H9 (cell line): ENCODE results near the gene CTIF. TPM values are rescaled to one million over a fixed set of nuclear protein-coding genes. Genes with fewer than 3 reads are reported as not detected.

Experiments used
- DNase-seq: peaks from one replicate; pipeline ENCODE4 v3.0.0-alpha.2; 2017
- H2AFZ ChIP-seq: one replicate; pipeline ENCODE4 v1.6.1; 2013; ENCODE audit warnings: mild to moderate bottlenecking, low read length, control low read depth, moderate library complexity
- H2AK5ac ChIP-seq: 2 replicates; pipeline ENCODE4 v1.6.1; 2013; ENCODE audit warnings: low read length, control low read depth, mixed read lengths; ENCODE audit not compliant: insufficient read length
- H2BK120ac ChIP-seq: one replicate; pipeline ENCODE4 v1.6.1; 2013; ENCODE audit warnings: low read depth, mild to moderate bottlenecking, low read length, control low read depth, inconsistent platforms; ENCODE audit not compliant: poor library complexity, severe bottlenecking
- H2BK12ac ChIP-seq: 2 replicates; pipeline ENCODE4 v1.6.1; 2013; ENCODE audit warnings: low read length, control low read depth, mixed read lengths, low read depth; ENCODE audit not compliant: insufficient read length
- H2BK15ac ChIP-seq: 2 replicates; pipeline ENCODE4 v1.6.1; 2013; ENCODE audit warnings: low read depth, low read length, control low read depth
- H2BK20ac ChIP-seq: one replicate; pipeline ENCODE4 v1.6.1; 2013; ENCODE audit warnings: low read depth, mild to moderate bottlenecking, low read length, control low read depth, inconsistent platforms; ENCODE audit not compliant: poor library complexity, severe bottlenecking
- H2BK5ac ChIP-seq: 2 replicates; pipeline ENCODE4 v1.6.1; 2013; ENCODE audit warnings: low read length, control low read depth, mixed read lengths; ENCODE audit not compliant: insufficient read length
- H3K14ac ChIP-seq: 2 replicates; pipeline ENCODE4 v1.6.1; 2013; ENCODE audit warnings: low read length, control low read depth; ENCODE audit not compliant: insufficient read depth
- H3K18ac ChIP-seq: 2 replicates; pipeline ENCODE4 v1.6.1; 2013; ENCODE audit warnings: low read depth, mild to moderate bottlenecking, mixed read lengths, low read length, control low read depth; ENCODE audit not compliant: insufficient read length
- H3K23ac ChIP-seq: 2 replicates; pipeline ENCODE4 v1.6.1; 2013; ENCODE audit warnings: low read length, control low read depth, mixed read lengths, low read depth; ENCODE audit not compliant: insufficient read length
- H3K23me2 ChIP-seq: 2 replicates; pipeline ENCODE4 v1.6.1; 2013; ENCODE audit warnings: low read depth, mild to moderate bottlenecking, mixed read lengths, low read length, control low read depth; ENCODE audit not compliant: insufficient read length, poor library complexity, severe bottlenecking
- H3K27ac ChIP-seq: 2 replicates; pipeline ENCODE4 v1.5.1; 2013; ENCODE audit warnings: low read length, control low read depth, mixed read lengths, low read depth; ENCODE audit not compliant: insufficient read length
- H3K27me3 ChIP-seq: 2 replicates; pipeline ENCODE4 v1.6.1; 2013; ENCODE audit warnings: low read length, control low read depth, inconsistent platforms; ENCODE audit not compliant: insufficient read depth
- H3K4ac ChIP-seq: 2 replicates; pipeline ENCODE4 v1.6.1; 2013; ENCODE audit warnings: low read depth, mild to moderate bottlenecking, control low read depth, inconsistent platforms, low read length, moderate library complexity
- H3K4me1 ChIP-seq: 2 replicates; pipeline ENCODE4 v1.6.1; 2013; ENCODE audit warnings: low read length, control low read depth, inconsistent platforms; ENCODE audit not compliant: insufficient read depth
- H3K4me2 ChIP-seq: 2 replicates; pipeline ENCODE4 v1.6.1; 2013; ENCODE audit warnings: low read length, control low read depth, mixed read lengths; ENCODE audit not compliant: insufficient read length, insufficient read depth
- H3K56ac ChIP-seq: 2 replicates; pipeline ENCODE4 v1.6.1; 2013; ENCODE audit warnings: low read depth, mild to moderate bottlenecking, mixed read lengths, low read length, control low read depth; ENCODE audit not compliant: insufficient read length
- H3K79me1 ChIP-seq: 2 replicates; pipeline ENCODE4 v1.6.1; 2013; ENCODE audit warnings: low read depth, mild to moderate bottlenecking, moderate library complexity, low read length, control low read depth, inconsistent platforms; ENCODE audit not compliant: insufficient read depth, poor library complexity, severe bottlenecking
- H3K79me2 ChIP-seq: 2 replicates; pipeline ENCODE4 v1.6.1; 2013; ENCODE audit warnings: low read length, control low read depth, inconsistent platforms; ENCODE audit not compliant: insufficient read depth
- H3K9ac ChIP-seq: 2 replicates; pipeline ENCODE4 v1.6.1; 2013; ENCODE audit warnings: low read length, control low read depth, mixed read lengths; ENCODE audit not compliant: insufficient read length; ENCODE audit errors: extremely low read depth
- H3K9me3 ChIP-seq: one replicate; pipeline ENCODE4 v1.6.1; 2013; ENCODE audit warnings: low read depth, low read length, inconsistent platforms; ENCODE audit not compliant: control insufficient read depth
- H3T11ph ChIP-seq: one replicate; pipeline ENCODE4 v1.6.1; 2013; ENCODE audit warnings: mild to moderate bottlenecking, low read length, control low read depth, inconsistent platforms
- H4K20me1 ChIP-seq: one replicate; pipeline ENCODE4 v1.6.1; 2013; ENCODE audit not compliant: control insufficient read depth, insufficient read length, insufficient read depth
- H4K5ac ChIP-seq: 2 replicates; pipeline ENCODE4 v1.6.1; 2013; ENCODE audit warnings: low read depth, mild to moderate bottlenecking, mixed read lengths, low read length, control low read depth; ENCODE audit not compliant: insufficient read length
- H4K8ac ChIP-seq: replicated peaks from 2 replicates; pipeline ENCODE4 v1.6.1; 2013; ENCODE audit warnings: low read length, control low read depth, mixed read lengths, low read depth; ENCODE audit not compliant: insufficient read length
- H4K91ac ChIP-seq: 2 replicates; pipeline ENCODE4 v1.6.1; 2013; ENCODE audit warnings: low read depth, mild to moderate bottlenecking, moderate library complexity, mixed read lengths, low read length, control low read depth; ENCODE audit not compliant: insufficient read length
- H3K27ac Mint-ChIP-seq, 3 experiments: 2 replicates in 2 of 3; 3 replicates in 1 of 3; pipeline ENCODE4 v1.8.0; 2020 to 2021; ENCODE audit warnings: mixed read lengths in 3 of 3, mild to moderate bottlenecking in 1 of 3, moderate library complexity in 1 of 3
- H3K27me3 Mint-ChIP-seq: 2 replicates; pipeline ENCODE4 v1.8.0; 2021; ENCODE audit warnings: low read depth, mild to moderate bottlenecking, moderate library complexity, mixed read lengths
- H3K36me3 Mint-ChIP-seq, 3 experiments: 2 replicates in 2 of 3; 3 replicates in 1 of 3; pipeline ENCODE4 v1.8.0; 2020 to 2021; ENCODE audit warnings: low read depth in 3 of 3, mixed read lengths in 3 of 3; ENCODE audit not compliant: insufficient read depth in 1 of 3
- H3K4me1 Mint-ChIP-seq, 2 experiments: 2 replicates each; pipeline ENCODE4 v1.8.0; 2020; ENCODE audit warnings: mixed read lengths in 2 of 2
- H3K4me3 Mint-ChIP-seq, 2 experiments: 2 replicates in 1 of 2; 3 replicates in 1 of 2; pipeline ENCODE4 v1.8.0; 2020 to 2021; ENCODE audit warnings: mild to moderate bottlenecking in 2 of 2, mixed read lengths in 2 of 2, moderate library complexity in 1 of 2
- H3K9me3 Mint-ChIP-seq, 2 experiments: 2 replicates in 1 of 2; 3 replicates in 1 of 2; pipeline ENCODE4 v1.8.0; 2020; ENCODE audit warnings: mild to moderate bottlenecking in 2 of 2, mixed read lengths in 2 of 2, moderate library complexity in 1 of 2
- CTCF ChIP-seq: fragments of 200-600 bp; sonication (generic); conservative IDR thresholded peaks from 3 replicates; pipeline ENCODE4 v1.8.0; 2021; ENCODE audit warnings: antibody characterized with exemption, mild to moderate bottlenecking
- WGBS: extraction: QIAGEN DNeasy Blood & Tissue Kit; methylation state at CpG from one replicate; pipeline ENCODE4 v1.1.7; 2013; ENCODE audit warnings: missing lambda C conversion rate, low lambda C conversion rate, mixed read lengths; ENCODE audit not compliant: insufficient read length; ENCODE audit errors: extremely low coverage; 5-methylcytosine and 5-hydroxymethylcytosine counted together
- total RNA-seq: library from RNA; stranded (reverse); gene quantifications from 2 replicates; pipeline ENCODE4 v1.2.1, GENCODE V29; 2021

Gene CTIF
- total RNA-seq, 1 experiment from 2014 or later: 15.8 TPM

GRCh38 chr18:48580782-48581181 lies 42.0 kb downstream of the CTIF start:
- Histone ChIP-seq H2BK5ac (no peak overlapping the region), H4K8ac (no peak overlapping the region), H3K27me3 (no peaks in the 10 kb centered on the region), H4K91ac (no peak overlapping the region), H3K23ac (no peak overlapping the region), H3K4me2 (no peak overlapping the region), H2BK120ac (no peak overlapping the region), H4K5ac (no peak overlapping the region), H3K27ac (no peak overlapping the region), H3K9me3 (no peaks in the 10 kb centered on the region), H3T11ph (no peak overlapping the region), H3K4ac (no peak overlapping the region), H3K9ac (no peak overlapping the region), H2BK15ac (no peak overlapping the region), H2AK5ac (no peak overlapping the region), H2BK12ac (no peak overlapping the region), H3K4me1 (no peaks in the 10 kb centered on the region), H2AFZ (no peak overlapping the region), H3K14ac (no peak overlapping the region), H3K23me2 (no peaks in the 10 kb centered on the region), H3K56ac (no peak overlapping the region), H3K18ac (no peak overlapping the region), H2BK20ac (no peak overlapping the region), H3K79me1 (no peaks in the 10 kb centered on the region), H4K20me1 (no peaks in the 10 kb centered on the region), H3K79me2 (no peaks in the 10 kb centered on the region; the same call in 1 of the 2 replicates)
- no peak overlapping the region for H3K4me3 Mint-ChIP-seq
- H3K36me3 Mint-ChIP-seq: peaks cover 10 to 12% (median 10%) of the 10 kb centered on the region in 3 experiments
- WGBS: no CpG with 5 or more reads among the region's 10 CpGs
- peaks cover 0 to 5% of the 10 kb centered on the region in 2 experiments; a peak in 4 of 5 replicates for H3K9me3 Mint-ChIP-seq
- peak; percentile 67 for DNase-seq
- no peak for TF ChIP-seq CTCF
- peaks cover 16 to 25% of the 10 kb centered on the region in 2 experiments for H3K4me1 Mint-ChIP-seq
- no peak overlapping the region for H3K27ac Mint-ChIP-seq
- peaks cover 3% of the 10 kb centered on the region for H3K27me3 Mint-ChIP-seq
